Activated T-cell treated with anti-CD3 and anti-CD28 coated beads, Interleukin-2, amount 50 U/mL, for 1 hour (primary cell): ENCODE data around the gene SURF2.

Experiments
- DNase-seq: peaks from one replicate; pipeline ENCODE4 v3.0.0-alpha.2; 2020

The SURF2 gene

GRCh38 chr9:133405508-133406438 is 49.4 kb downstream of the SURF2 start:
- DNase-seq = no peak

GRCh38 chr9:133406480-133407307 is 50.3 kb downstream of the SURF2 start:
- peak; percentile 81 for DNase-seq

GRCh38 chr9:133408042-133408441 is 51.7 kb downstream of the SURF2 start:
- DNase-seq = no peak
